HG03378 (cell line): ENCODE measurements around the gene FBXO47.

Source experiments
- ATAC-seq: cut with Tn5 transposase; IDR thresholded peaks from one replicate; pipeline ENCODE4 v1.9.1; 2021; ENCODE audit warnings: mild to moderate bottlenecking, moderate library complexity; ENCODE audit not compliant: unreplicated experiment

Gene FBXO47

GRCh38 chr17:38906460-38907228 is 60.6 kb downstream of the FBXO47 start:
- ATAC-seq, result no peak

- ATAC-seq, result no peak
Measured at GRCh38 chr17:38905375-38905774, 61.8 kb downstream of the FBXO47 start.

GRCh38 chr17:38904892-38905291 is 62.3 kb downstream of the FBXO47 start:
- ATAC-seq, result no peak

- no peak for ATAC-seq
Measured at GRCh38 chr17:38903404-38903803, 63.8 kb downstream of the FBXO47 start.

GRCh38 chr17:38900978-38901656 is 66.1 kb downstream of the FBXO47 start:
- no peak for ATAC-seq

GRCh38 chr17:38899421-38899820 is 67.8 kb downstream of the FBXO47 start:
- ATAC-seq, result no peak

- peak; percentile 77 for ATAC-seq
Measured at GRCh38 chr17:38898812-38899348, 68.3 kb downstream of the FBXO47 start.

- ATAC-seq, result peak; percentile 20
Measured at GRCh38 chr17:38898291-38898679, 68.9 kb downstream of the FBXO47 start.

- ATAC-seq, result no peak
Measured at GRCh38 chr17:38897671-38898290, 69.4 kb downstream of the FBXO47 start.

- ATAC-seq, result no peak
Measured at GRCh38 chr17:38897176-38897575, 70.0 kb downstream of the FBXO47 start.

- no peak for ATAC-seq
Measured at GRCh38 chr17:38896346-38896954, 70.8 kb downstream of the FBXO47 start.

- no peak for ATAC-seq
Measured at GRCh38 chr17:38894276-38894675, 72.9 kb downstream of the FBXO47 start.

- ATAC-seq, result no peak
Measured at GRCh38 chr17:38893607-38894006, 73.6 kb downstream of the FBXO47 start.

GRCh38 chr17:38893113-38893512 is 74.1 kb downstream of the FBXO47 start:
- no peak for ATAC-seq

- no peak for ATAC-seq
Measured at GRCh38 chr17:38892620-38893019, 74.6 kb downstream of the FBXO47 start.

- ATAC-seq, result no peak
Measured at GRCh38 chr17:38892083-38892482, 75.1 kb downstream of the FBXO47 start.

GRCh38 chr17:38891441-38891840 is 75.8 kb downstream of the FBXO47 start:
- no peak for ATAC-seq

GRCh38 chr17:38890410-38890746 is 76.8 kb downstream of the FBXO47 start:
- no peak for ATAC-seq

- ATAC-seq, result no peak
Measured at GRCh38 chr17:38889745-38890409, 77.3 kb downstream of the FBXO47 start.

GRCh38 chr17:38888842-38889241 is 78.4 kb downstream of the FBXO47 start:
- no peak for ATAC-seq

GRCh38 chr17:38886643-38887010 is 80.6 kb downstream of the FBXO47 start:
- ATAC-seq, result no peak
